SKM-1 (cell line): ENCODE results near the gene SYT5.
A peak's percentile ranks its signal among the peaks of the same experiment; 100 is the strongest.
"Not testable (repeated sequence)": the region's sequence is repeated elsewhere in the genome, so short reads cannot be mapped to it uniquely, and the experiment has no call there.

Experiments used
- DNase-seq: peaks from one replicate; lab custom pipeline; 2025; ENCODE audit not compliant: unreplicated experiment; lab: John Stamatoyannopoulos, UW

SYT5 gene

DNA sequence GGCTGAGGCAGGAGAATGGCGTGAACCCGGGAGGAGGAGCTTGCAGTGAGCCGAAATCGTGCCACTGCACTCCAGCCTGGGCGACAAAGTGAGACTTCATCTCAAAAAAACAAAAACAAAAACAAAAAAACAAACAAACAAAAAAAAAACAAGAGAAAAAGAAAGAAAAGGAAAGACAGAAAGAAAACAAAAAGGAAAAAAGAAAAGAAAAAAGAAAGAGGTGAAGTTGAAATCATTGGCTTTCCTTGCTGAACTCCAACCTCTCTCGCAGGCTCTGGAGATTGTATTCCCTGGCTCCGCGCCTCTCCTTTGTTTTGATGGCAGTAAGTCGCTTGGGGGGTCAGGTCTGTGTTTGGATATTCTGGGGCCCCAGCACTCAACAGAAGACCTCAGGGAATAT is 7.8 kb downstream of the SYT5 start:
- DNase-seq = not testable (repeated sequence)

DNA sequence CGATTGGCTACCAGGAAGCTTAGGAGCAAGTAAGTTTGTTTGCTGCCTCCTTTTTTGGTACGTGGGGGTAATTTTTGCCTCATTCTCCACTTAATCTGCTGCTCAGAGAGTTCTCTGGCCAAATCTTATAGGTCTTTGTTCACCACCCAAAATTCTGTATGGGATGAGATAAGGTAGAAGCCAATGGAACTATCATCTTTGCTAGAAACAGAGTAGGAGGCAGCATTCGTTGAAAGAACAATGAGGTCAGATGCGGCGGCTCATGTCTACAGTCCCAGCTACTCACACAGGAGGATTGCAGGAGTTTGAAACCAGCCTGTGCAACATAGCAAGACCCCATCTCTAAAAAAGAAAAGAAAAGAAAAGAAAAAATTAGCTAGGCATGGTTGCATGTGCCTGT is 8.6 kb downstream of the SYT5 start:
- DNase-seq = no peak

DNA sequence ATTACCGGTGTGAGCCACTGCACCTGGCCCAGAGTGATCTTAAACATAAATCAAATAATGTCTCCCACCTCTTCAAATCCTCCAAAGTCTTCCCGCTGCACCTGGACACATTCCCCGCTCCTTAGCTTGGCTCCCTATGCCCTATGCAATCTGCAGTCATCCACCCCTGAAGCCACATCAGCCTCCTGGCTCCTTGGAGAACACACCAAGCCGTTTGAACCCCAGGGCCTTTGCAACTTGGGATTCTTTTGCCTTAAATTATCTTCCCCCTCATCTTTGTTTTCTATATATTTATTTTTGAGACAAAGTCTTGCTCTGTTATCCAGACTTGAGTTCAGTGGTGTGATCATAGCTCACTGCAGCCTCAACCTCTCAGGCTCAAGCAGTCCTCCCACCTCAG is 11.0 kb downstream of the SYT5 start:
- DNase-seq = no peak

DNA sequence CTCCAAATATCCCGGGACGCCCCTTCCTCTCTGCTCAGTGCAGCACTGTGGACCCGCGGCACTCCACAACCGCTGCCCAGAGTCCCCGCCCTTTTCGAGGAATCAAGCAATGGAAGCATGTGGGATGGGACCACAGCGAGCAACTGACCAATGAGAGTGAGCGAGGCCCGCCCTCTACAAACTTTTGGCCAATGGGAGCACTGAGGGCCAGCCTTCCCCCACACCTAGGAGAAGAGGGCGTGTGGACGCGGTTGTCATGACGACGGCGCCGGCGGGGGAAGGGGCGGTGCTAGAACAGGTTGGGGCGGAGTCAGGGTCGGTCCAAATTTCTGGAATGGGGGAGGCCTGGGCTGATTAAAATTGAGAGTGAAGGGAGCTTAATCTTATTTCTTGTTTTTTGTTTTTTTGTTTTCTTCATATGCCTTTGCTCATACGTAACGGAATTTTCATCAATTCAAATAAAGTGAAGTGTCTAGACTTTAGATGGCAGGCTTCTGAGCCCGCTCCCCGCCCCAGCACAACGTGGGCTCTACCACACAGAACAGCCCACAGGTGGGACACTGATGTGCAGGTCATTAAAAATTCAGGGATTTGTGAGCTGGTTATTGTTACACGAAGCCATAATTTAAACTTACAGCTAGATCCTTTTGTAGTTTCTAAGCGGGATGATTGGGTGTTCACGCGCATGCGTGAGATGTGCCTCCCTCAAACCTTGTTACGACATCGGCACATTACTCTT is 13.4 kb downstream of the SYT5 start, which contains the start of gene DNAAF3:
Gene DNAAF3 (minus strand): TSS at position 84 of the 739 bp plus-strand sequence. CDS start 200 bp downstream, outside the sequence.
- DNase-seq = peak; percentile 88

DNA sequence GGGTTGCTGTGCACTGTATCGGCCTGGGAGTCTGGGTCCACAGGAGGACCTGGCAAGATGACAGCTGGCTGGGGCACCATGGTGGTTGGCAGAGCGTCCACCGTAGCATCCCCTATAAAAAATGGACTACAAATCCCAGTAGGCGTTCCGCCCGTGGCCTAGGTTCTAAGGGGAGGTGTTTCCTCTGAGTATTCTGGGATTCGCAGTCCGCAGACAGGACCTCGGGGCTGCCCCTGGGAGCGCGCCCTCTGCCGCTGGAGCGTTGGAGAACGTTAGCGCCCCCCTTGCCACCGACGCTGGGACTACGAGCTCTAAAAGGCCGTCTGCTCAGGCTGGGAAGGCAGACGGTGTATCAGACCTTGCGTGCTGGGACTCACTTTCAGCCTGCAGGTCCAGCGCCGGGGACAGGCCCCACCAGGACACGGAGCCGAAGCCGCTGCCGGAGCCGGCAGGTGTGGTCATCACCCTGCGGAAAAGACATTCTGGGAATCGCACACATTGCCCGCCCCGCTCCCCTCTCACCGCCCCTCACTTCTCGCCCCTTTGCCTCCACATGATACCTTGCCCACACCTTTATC is 14.0 kb downstream of the SYT5 start:
- peak; percentile 54 for DNase-seq

DNA sequence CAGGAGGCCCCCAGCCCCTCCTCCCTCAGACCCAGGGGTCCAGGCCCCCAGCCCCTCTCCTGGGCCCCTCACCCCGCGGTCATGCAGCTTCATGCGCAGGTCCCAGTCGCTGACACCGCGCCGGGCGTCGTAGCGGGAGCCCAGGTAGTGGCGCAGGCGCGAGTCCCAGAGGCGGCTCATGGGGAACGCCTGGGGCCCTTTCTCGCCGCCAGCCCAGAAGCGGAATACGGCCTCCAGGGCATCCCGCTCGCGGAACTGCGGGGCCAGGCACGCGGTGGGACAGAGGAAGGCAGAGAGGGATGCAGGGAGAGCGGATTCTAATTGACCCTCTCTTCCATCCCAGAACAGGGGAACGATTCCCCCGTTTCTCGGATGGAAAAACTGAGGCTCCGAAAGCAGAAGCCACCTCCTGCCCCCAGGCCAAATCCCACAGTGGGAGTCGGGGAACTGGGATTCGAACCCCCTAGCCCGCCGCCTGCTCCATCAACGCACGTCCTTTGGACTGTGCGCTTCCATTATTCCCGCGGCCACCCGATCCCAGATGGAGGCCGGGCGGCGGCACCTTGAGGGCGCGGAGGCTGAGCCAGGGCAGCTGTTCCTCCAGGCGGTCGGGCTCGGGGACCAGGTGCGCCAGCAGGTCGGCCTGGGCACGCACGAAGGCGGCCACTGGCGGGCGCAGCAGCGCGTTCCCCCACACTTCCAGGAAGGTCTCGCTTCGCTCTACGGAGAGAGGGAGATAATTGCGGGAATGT is 18.3 kb downstream of the SYT5 start:
- DNase-seq = no peak

DNA sequence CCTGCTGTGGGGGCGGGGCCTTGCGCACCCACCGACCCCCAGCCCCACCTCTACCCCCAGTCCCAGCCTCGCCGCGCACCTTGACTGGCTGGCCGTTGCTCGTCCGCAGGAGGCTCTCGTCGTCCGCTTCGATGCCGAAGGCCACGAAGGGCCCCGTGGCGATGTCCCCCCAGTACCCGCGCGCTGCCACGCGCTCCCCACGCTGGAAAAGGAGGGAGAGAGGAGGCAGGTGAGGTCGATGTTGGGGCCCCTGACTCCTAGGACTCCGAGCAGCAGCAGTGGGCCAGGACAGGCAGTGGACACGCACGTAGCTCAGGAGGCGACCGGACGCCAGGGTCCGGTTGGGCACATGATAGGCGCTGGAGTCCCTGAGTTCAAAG is 19.1 kb downstream of the SYT5 start:
- no peak for DNase-seq

DNA sequence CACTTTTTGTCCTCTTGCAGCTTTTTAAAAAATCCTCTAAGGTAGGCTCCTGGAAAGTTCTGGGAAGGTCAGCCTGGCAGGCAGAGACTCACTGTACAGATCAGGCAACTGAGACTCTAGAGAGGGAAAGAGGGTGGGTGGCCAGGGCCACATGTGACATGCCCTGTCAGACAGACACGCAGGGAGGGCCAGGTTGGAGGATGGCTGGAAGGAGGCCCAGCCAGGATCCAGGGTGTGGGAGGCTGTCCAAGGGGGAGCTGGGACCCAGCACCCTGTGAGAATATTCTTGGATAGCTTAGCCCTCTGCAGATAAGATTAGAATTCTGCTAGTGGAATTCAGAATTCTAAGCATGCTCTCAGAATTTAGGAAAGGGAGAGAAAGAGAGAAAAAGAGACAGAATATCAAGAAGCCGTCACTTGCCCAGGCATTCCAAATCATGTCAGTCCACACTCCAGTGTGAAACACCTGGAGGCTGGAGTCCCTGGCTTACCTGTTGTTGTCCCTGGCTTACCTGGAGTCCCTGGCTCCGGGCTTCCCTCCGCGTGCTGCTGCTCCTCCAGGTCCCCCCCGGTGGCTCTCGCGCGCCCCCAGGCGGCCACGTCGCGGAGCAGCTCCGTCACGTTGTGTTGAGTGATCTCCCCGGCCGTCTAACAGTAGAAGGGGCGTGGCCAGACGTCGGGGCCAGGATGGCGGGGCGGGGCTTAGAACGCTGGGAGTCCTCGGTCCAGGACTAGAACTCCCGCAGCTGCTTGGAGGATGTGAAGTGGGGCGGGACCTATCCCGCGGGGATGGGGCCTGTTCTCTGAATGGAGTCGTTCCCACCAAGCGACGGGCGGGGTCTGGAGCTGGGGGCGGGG is 19.7 kb downstream of the SYT5 start:
- peak; percentile 70 for DNase-seq

DNA sequence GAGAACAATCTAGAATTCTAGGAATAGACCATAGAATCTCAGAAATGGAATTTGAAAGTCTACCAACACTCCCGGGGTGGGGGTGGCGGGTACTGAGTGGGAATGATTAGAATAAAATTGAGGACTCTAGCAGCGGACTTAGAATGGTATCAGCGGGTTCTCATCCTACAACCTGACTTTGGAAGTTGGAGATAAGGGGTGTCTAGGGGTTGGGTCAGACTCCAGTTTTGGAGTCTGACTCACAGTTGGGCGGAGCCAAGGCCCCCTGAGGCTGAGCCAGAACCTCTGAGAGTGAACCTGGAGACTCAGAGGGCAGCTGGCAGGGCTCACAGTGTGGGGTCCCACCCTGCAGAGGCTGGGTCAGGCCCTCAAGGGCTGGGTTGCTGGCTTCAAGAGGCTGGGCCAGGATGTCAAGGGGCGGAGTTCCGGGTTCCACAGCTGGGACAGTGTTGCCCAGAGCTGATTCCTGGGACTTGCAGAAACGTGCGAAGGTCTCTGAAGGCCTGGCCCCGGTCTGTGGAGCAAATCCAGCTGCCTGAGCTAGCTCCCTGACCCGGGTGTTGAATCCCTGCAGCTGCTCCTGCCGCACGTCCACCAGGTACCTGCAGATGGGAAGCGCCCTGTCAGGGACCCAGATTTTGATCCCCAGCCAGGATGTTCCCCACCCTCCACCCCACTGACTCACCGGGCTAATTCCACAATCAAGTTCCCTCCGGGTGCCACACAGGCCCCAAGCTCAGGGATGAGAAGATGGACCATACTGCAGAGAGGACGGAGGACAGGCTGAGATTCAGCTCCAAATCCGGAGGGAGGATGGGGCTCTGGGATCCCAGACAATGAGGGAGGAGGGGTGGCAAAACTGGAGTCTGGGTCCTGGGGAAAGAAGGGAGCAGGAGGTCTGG is 21.0 kb downstream of the SYT5 start:
- no peak for DNase-seq

DNA sequence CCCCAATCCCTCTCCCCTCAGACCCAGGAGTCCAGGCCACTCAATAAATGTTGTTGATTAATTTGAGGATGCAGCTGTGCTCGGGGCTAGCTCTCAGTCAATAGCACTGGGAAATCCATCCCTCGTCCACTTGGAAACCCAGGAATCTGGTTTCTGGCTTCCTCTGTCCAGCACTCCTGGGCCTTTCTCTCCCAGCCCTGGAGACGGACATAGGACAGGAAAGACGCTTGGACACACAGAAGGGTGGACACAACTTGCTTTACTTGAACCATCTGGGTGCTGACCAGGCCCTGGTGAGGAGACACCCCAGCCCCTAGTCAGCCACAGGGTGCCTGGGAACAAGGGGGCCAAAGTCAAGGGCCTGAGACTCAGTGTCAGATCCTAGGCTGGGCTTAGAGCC is 21.7 kb downstream of the SYT5 start:
- DNase-seq = no peak

DNA sequence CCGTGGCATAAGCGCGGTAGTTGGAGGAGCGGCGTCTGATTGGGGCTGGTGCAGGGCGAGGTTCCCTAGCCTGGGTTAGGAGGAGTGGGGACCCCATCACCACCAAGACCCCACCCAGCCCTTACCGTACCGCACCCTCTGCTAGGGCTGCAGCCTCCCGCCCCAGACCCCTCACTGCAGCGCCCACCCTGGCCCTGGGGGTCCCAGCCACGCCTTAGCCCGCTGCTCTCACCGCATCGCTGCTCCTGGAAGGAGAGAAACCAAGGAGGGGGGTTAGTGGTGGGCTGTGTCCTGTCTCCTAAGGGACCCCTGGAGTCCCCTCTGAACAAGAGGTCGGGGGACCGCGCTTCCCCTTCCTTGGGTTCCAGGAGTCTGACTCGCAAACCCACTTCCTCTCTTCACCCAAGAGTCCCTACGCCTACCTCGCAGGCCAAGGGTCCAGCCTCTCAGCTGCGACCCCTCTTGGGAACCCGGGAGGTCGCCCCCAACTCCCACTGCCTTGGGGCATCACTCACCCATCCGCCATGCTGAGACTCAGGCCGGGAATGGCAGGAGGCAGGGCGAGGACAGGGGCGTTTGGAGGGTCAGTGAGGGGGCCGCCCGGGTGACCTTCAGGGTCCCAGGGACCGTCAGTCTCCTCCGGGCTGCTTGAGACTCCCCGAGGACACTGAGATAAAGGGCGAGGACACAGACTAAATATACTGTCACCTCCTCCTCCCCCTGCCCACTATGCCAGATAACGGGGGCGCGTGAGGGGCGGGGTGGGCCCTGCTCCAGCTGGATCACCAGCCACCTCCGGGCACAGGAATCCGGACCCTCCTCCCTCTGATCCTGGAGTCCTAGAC is 22.8 kb downstream of the SYT5 start, which contains the start of gene TNNI3:
Gene TNNI3 (minus strand): TSS at position 669 of the 845 bp plus-strand sequence. CDS start 143 bp downstream, at position 526.
- no peak for DNase-seq

DNA sequence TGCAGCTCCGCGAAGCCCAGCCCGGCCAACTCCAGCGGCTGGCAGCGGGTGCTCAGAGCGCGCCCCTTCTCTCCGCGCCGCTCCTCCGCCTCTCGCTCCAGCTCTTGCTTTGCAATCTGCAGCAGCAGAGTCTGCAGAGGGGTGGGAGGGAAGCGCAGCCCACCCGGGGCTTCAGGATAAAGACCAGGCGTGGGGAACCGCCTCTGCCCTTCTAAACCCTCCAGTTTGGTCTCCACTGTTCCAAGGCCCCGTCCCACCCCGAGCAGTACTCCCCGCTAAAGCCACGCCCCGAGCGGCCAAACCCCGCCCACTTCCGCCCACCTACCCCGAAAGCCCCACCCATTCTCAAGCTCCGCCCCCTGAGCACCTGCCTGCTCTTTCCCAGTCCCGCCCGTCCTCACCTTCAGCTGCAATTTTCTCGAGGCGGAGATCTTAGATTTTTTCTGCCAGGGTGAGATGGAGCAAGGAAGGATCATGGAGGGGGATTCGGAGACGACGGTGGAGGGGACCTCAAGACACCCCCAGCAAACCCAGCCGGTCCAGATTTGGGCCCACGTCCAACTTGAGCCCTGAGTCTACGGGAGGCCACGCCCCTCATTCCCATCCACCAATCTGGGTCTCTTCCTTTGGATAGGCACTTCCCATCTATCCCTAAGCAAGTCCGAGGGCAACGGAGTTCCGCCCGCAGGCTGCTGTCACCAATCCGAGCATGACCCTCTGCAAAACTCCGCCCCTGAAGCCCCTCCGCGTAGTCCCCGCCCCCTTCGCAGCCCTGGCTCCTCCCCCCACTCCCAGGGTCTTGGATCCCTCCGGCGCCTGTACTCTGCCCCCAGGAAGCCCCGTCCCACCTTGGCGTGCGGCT is 23.7 kb downstream of the SYT5 start:
- DNase-seq = no peak

DNA sequence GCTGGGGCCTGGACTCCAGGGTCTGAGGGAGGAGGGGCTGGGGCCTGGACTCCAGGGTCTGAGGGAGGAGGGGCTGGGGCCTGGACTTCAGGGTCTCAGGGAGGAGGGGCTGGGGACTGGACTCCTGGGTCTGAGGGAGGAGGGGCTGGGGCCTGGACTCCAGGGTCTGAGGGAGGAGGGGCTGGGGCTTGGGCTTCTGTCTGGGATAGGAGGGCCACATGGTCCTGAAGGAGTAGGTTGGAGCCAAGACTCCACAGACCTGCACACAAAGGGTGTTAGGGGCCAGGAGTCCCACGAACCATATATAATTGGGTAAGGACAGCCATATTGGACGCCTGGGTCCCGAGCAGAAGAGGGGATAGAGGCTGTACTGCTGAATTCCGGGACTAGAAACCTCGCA is 24.3 kb downstream of the SYT5 start:
- not testable (repeated sequence) for DNase-seq

DNA sequence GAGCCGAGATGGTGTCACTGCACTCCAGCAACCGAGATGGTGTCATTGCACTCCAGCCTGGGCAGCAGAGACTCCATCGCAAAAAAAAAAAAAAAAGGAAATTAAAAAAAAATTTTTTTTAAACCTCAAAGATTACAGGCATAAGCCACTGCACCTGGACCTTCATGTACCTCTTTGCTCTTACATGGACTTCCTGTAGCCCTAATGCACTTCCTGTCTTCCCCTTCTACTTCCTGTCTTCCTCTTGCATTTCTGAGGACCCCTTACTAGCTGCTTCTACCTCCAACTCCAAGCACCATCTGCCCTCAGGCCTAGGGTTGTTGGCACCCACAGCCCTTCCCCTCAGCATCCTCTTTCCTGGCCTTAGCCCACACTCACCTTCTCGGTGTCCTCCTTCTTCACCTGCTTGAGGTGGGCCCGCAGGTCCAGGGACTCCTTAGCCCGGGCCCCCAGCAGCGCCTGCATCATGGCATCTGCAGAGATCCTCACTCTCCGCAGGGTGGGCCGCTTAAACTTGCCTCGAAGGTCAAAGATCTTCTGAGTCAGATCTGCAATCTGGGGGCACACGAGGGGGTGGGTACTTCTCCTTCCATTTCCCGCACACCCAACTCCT is 26.3 kb downstream of the SYT5 start:
- no peak for DNase-seq

DNA sequence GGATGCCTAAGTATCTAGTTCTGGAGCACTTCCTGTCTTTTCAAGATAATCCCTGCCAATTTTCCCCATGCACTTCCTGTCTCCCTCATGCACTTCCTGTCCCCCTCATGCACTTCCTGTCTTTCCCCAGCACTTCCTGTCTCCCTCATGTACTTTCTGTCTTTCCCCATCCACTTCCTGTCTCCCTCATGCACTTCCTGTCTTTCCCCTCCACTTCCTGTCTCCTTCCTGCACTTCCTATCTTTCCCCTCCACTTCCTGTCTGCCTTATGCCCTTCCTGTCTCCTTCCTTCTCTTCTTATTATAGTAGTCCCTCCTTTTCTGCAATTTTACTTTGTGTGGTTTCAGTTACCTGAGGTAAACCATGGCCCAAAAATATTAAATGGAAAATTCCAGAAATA is 28.1 kb downstream of the SYT5 start:
- no peak for DNase-seq

DNA sequence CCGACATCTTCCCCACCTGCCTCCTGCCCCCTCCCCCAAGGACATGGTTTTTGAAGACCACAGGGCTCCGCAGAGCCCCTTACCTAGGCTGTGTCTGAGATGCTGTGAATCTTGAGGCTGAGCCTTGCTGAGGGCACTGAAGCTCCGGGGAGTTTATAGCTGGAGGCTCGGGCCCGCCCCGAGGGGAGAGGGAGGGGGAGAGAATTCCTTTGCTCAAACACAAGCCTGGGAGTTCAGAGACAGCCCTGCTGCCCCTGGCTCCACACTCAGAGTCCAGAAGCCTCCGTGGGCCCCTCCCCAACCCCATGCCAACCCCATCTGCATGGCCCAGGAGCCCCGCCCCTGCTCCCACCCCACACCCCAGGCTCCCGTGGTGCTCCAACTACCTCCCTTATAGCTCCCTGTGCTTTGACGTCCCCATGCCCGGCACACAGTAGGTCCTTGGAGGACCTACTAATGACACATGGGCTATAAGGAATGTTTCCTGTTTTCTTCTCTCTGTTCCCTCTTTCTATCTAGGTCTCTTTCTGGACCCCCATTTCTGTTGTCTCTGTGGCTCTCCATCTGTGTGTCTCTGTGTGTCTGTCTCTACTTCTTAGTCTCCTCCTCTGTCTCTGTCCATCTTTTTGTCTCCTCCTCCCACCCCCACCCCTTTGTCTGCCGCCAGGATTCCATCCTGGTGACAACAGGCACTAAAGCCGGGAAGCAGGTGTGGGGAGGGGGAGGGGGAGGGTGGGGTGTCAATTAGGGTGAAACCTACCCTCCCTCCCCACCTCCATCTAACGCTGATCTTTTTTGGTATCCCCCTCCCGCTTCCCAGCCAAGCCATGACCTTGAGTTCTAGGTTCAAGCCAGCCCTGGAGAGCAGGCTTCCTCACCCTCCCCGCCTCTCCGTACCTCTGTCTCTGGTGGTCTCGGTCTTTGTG is 30.7 kb downstream of the SYT5 start, which contains the start of gene TNNT1:
Gene TNNT1 (minus strand): TSS at position 129 of the 926 bp plus-strand sequence. CDS start 2,049 bp downstream, outside the sequence.
- DNase-seq = no peak
